H9 (cell line): Measurements from ENCODE around the gene LAGE3. TPM values are rescaled to one million over a fixed set of nuclear protein-coding genes. Genes with fewer than 3 reads are reported as not detected.
"Not testable (repeated sequence)": the region's sequence is repeated elsewhere in the genome, so short reads cannot be mapped to it uniquely, and the experiment has no call there.

Experiments
- DNase-seq: peaks from one replicate; pipeline ENCODE4 v3.0.0-alpha.2; 2017
- H2AFZ ChIP-seq: one replicate; pipeline ENCODE4 v1.6.1; 2013; ENCODE audit warnings: mild to moderate bottlenecking, low read length, control low read depth, moderate library complexity
- H2AK5ac ChIP-seq: 2 replicates; pipeline ENCODE4 v1.6.1; 2013; ENCODE audit warnings: low read length, control low read depth, mixed read lengths; ENCODE audit not compliant: insufficient read length
- H2BK120ac ChIP-seq: one replicate; pipeline ENCODE4 v1.6.1; 2013; ENCODE audit warnings: low read depth, mild to moderate bottlenecking, low read length, control low read depth, inconsistent platforms; ENCODE audit not compliant: poor library complexity, severe bottlenecking
- H2BK12ac ChIP-seq: 2 replicates; pipeline ENCODE4 v1.6.1; 2013; ENCODE audit warnings: low read length, control low read depth, mixed read lengths, low read depth; ENCODE audit not compliant: insufficient read length
- H2BK15ac ChIP-seq: 2 replicates; pipeline ENCODE4 v1.6.1; 2013; ENCODE audit warnings: low read depth, low read length, control low read depth
- H2BK20ac ChIP-seq: one replicate; pipeline ENCODE4 v1.6.1; 2013; ENCODE audit warnings: low read depth, mild to moderate bottlenecking, low read length, control low read depth, inconsistent platforms; ENCODE audit not compliant: poor library complexity, severe bottlenecking
- H2BK5ac ChIP-seq: 2 replicates; pipeline ENCODE4 v1.6.1; 2013; ENCODE audit warnings: low read length, control low read depth, mixed read lengths; ENCODE audit not compliant: insufficient read length
- H3K14ac ChIP-seq: 2 replicates; pipeline ENCODE4 v1.6.1; 2013; ENCODE audit warnings: low read length, control low read depth; ENCODE audit not compliant: insufficient read depth
- H3K18ac ChIP-seq: 2 replicates; pipeline ENCODE4 v1.6.1; 2013; ENCODE audit warnings: low read depth, mild to moderate bottlenecking, mixed read lengths, low read length, control low read depth; ENCODE audit not compliant: insufficient read length
- H3K23ac ChIP-seq: 2 replicates; pipeline ENCODE4 v1.6.1; 2013; ENCODE audit warnings: low read length, control low read depth, mixed read lengths, low read depth; ENCODE audit not compliant: insufficient read length
- H3K23me2 ChIP-seq: 2 replicates; pipeline ENCODE4 v1.6.1; 2013; ENCODE audit warnings: low read depth, mild to moderate bottlenecking, mixed read lengths, low read length, control low read depth; ENCODE audit not compliant: insufficient read length, poor library complexity, severe bottlenecking
- H3K27ac ChIP-seq: 2 replicates; pipeline ENCODE4 v1.5.1; 2013; ENCODE audit warnings: low read length, control low read depth, mixed read lengths, low read depth; ENCODE audit not compliant: insufficient read length
- H3K27me3 ChIP-seq: 2 replicates; pipeline ENCODE4 v1.6.1; 2013; ENCODE audit warnings: low read length, control low read depth, inconsistent platforms; ENCODE audit not compliant: insufficient read depth
- H3K4ac ChIP-seq: 2 replicates; pipeline ENCODE4 v1.6.1; 2013; ENCODE audit warnings: low read depth, mild to moderate bottlenecking, control low read depth, inconsistent platforms, low read length, moderate library complexity
- H3K4me1 ChIP-seq: 2 replicates; pipeline ENCODE4 v1.6.1; 2013; ENCODE audit warnings: low read length, control low read depth, inconsistent platforms; ENCODE audit not compliant: insufficient read depth
- H3K4me2 ChIP-seq: 2 replicates; pipeline ENCODE4 v1.6.1; 2013; ENCODE audit warnings: low read length, control low read depth, mixed read lengths; ENCODE audit not compliant: insufficient read length, insufficient read depth
- H3K56ac ChIP-seq: 2 replicates; pipeline ENCODE4 v1.6.1; 2013; ENCODE audit warnings: low read depth, mild to moderate bottlenecking, mixed read lengths, low read length, control low read depth; ENCODE audit not compliant: insufficient read length
- H3K79me1 ChIP-seq: 2 replicates; pipeline ENCODE4 v1.6.1; 2013; ENCODE audit warnings: low read depth, mild to moderate bottlenecking, moderate library complexity, low read length, control low read depth, inconsistent platforms; ENCODE audit not compliant: insufficient read depth, poor library complexity, severe bottlenecking
- H3K79me2 ChIP-seq: 2 replicates; pipeline ENCODE4 v1.6.1; 2013; ENCODE audit warnings: low read length, control low read depth, inconsistent platforms; ENCODE audit not compliant: insufficient read depth
- H3K9ac ChIP-seq: 2 replicates; pipeline ENCODE4 v1.6.1; 2013; ENCODE audit warnings: low read length, control low read depth, mixed read lengths; ENCODE audit not compliant: insufficient read length; ENCODE audit errors: extremely low read depth
- H3K9me3 ChIP-seq: one replicate; pipeline ENCODE4 v1.6.1; 2013; ENCODE audit warnings: low read depth, low read length, inconsistent platforms; ENCODE audit not compliant: control insufficient read depth
- H3T11ph ChIP-seq: one replicate; pipeline ENCODE4 v1.6.1; 2013; ENCODE audit warnings: mild to moderate bottlenecking, low read length, control low read depth, inconsistent platforms
- H4K20me1 ChIP-seq: one replicate; pipeline ENCODE4 v1.6.1; 2013; ENCODE audit not compliant: control insufficient read depth, insufficient read length, insufficient read depth
- H4K5ac ChIP-seq: 2 replicates; pipeline ENCODE4 v1.6.1; 2013; ENCODE audit warnings: low read depth, mild to moderate bottlenecking, mixed read lengths, low read length, control low read depth; ENCODE audit not compliant: insufficient read length
- H4K8ac ChIP-seq: replicated peaks from 2 replicates; pipeline ENCODE4 v1.6.1; 2013; ENCODE audit warnings: low read length, control low read depth, mixed read lengths, low read depth; ENCODE audit not compliant: insufficient read length
- H4K91ac ChIP-seq: 2 replicates; pipeline ENCODE4 v1.6.1; 2013; ENCODE audit warnings: low read depth, mild to moderate bottlenecking, moderate library complexity, mixed read lengths, low read length, control low read depth; ENCODE audit not compliant: insufficient read length
- H3K27ac Mint-ChIP-seq, 3 experiments: 2 replicates in 2 of 3; 3 replicates in 1 of 3; pipeline ENCODE4 v1.8.0; 2020 to 2021; ENCODE audit warnings: mixed read lengths in 3 of 3, mild to moderate bottlenecking in 1 of 3, moderate library complexity in 1 of 3
- H3K27me3 Mint-ChIP-seq: 2 replicates; pipeline ENCODE4 v1.8.0; 2021; ENCODE audit warnings: low read depth, mild to moderate bottlenecking, moderate library complexity, mixed read lengths
- H3K36me3 Mint-ChIP-seq, 3 experiments: 2 replicates in 2 of 3; 3 replicates in 1 of 3; pipeline ENCODE4 v1.8.0; 2020 to 2021; ENCODE audit warnings: low read depth in 3 of 3, mixed read lengths in 3 of 3; ENCODE audit not compliant: insufficient read depth in 1 of 3
- H3K4me1 Mint-ChIP-seq, 2 experiments: 2 replicates each; pipeline ENCODE4 v1.8.0; 2020; ENCODE audit warnings: mixed read lengths in 2 of 2
- H3K4me3 Mint-ChIP-seq, 2 experiments: 2 replicates in 1 of 2; 3 replicates in 1 of 2; pipeline ENCODE4 v1.8.0; 2020 to 2021; ENCODE audit warnings: mild to moderate bottlenecking in 2 of 2, mixed read lengths in 2 of 2, moderate library complexity in 1 of 2
- H3K9me3 Mint-ChIP-seq, 2 experiments: 2 replicates in 1 of 2; 3 replicates in 1 of 2; pipeline ENCODE4 v1.8.0; 2020; ENCODE audit warnings: mild to moderate bottlenecking in 2 of 2, mixed read lengths in 2 of 2, moderate library complexity in 1 of 2
- CTCF ChIP-seq: fragments of 200-600 bp; sonication (generic); conservative IDR thresholded peaks from 3 replicates; pipeline ENCODE4 v1.8.0; 2021; ENCODE audit warnings: antibody characterized with exemption, mild to moderate bottlenecking
- WGBS: extraction: QIAGEN DNeasy Blood & Tissue Kit; methylation state at CpG from one replicate; pipeline ENCODE4 v1.1.7; 2013; ENCODE audit warnings: missing lambda C conversion rate, low lambda C conversion rate, mixed read lengths; ENCODE audit not compliant: insufficient read length; ENCODE audit errors: extremely low coverage; 5-methylcytosine and 5-hydroxymethylcytosine counted together
- total RNA-seq: library from RNA; stranded (reverse); gene quantifications from 2 replicates; pipeline ENCODE4 v1.2.1, GENCODE V29; 2021

The LAGE3 gene
- total RNA-seq, 1 experiment from 2014 or later, result 32.5 TPM

GRCh38 chrX:154502098-154502497 lies 23.0 kb upstream of the LAGE3 start:
- Mint-ChIP-seq H3K36me3 (peaks cover 11 to 20% (median 20%) of the 10 kb centered on the region in 3 experiments), H3K27ac (no peak overlapping the region), H3K9me3 (peaks cover 55 to 60% of the 10 kb centered on the region in 2 experiments), H3K27me3 (peaks cover 2% of the 10 kb centered on the region; the same call in 1 of the 2 replicates), H3K4me3 (no peak overlapping the region), H3K4me1 (no peaks in the 10 kb centered on the region)
- H2BK5ac ChIP-seq, result no peak overlapping the region
- H2BK12ac ChIP-seq, result no peak overlapping the region
- no peaks in the 10 kb centered on the region for H3K4me1 ChIP-seq
- TF ChIP-seq CTCF, result no peak
- no peak overlapping the region for H4K5ac ChIP-seq
- H3K18ac ChIP-seq, result no peak overlapping the region
- no peak overlapping the region for H2AK5ac ChIP-seq
- DNase-seq, result no peak
- no peak overlapping the region for H4K91ac ChIP-seq
- no peak overlapping the region for H3K4me2 ChIP-seq
- no peak overlapping the region for H3K27ac ChIP-seq
- no peak overlapping the region for H4K8ac ChIP-seq
- no peak overlapping the region for H2AFZ ChIP-seq
- no peak overlapping the region for H3T11ph ChIP-seq
- no peak overlapping the region for H3K23ac ChIP-seq
- H2BK20ac ChIP-seq, result no peak overlapping the region
- H3K56ac ChIP-seq, result no peak overlapping the region
- H3K23me2 ChIP-seq, result no peaks in the 10 kb centered on the region
- peaks cover 8% of the 10 kb centered on the region for H3K9me3 ChIP-seq
- H2BK120ac ChIP-seq, result no peak overlapping the region
- H3K4ac ChIP-seq, result no peak overlapping the region
- H4K20me1 ChIP-seq, result no peaks in the 10 kb centered on the region
- H3K79me1 ChIP-seq, result no peaks in the 10 kb centered on the region
- no peak overlapping the region for H2BK15ac ChIP-seq
- no CpG with 5 or more reads among the region's 8 CpGs for WGBS
- H3K27me3 ChIP-seq, result no peaks in the 10 kb centered on the region
- no peak overlapping the region for H3K14ac ChIP-seq
- H3K79me2 ChIP-seq, result no peaks in the 10 kb centered on the region
- H3K9ac ChIP-seq, result no peak overlapping the region

- H4K5ac ChIP-seq, H2BK15ac ChIP-seq, H3K23me2 ChIP-seq, H3K27ac ChIP-seq, H3K27me3 Mint-ChIP-seq, H2BK120ac ChIP-seq, H3K4me1 Mint-ChIP-seq, H3K27me3 ChIP-seq, H3K4me1 ChIP-seq, H2BK20ac ChIP-seq, H2AK5ac ChIP-seq, H3K9ac ChIP-seq, H2BK12ac ChIP-seq, H4K91ac ChIP-seq, H3K27ac Mint-ChIP-seq, H4K8ac ChIP-seq, H3K14ac ChIP-seq, DNase-seq, H3K56ac ChIP-seq, H3K79me1 ChIP-seq, H3K4me2 ChIP-seq, H3K4ac ChIP-seq, H3K4me3 Mint-ChIP-seq, H3K18ac ChIP-seq, H3K79me2 ChIP-seq, H2BK5ac ChIP-seq, H3K9me3 ChIP-seq, H4K20me1 ChIP-seq, H2AFZ ChIP-seq, H3K23ac ChIP-seq, H3T11ph ChIP-seq: not testable (repeated sequence)
- peaks cover 58 to 61% of the 10 kb centered on the region in 2 experiments for H3K9me3 Mint-ChIP-seq
- no CpG with 5 or more reads among the region's 7 CpGs for WGBS
- peaks cover 10 to 17% (median 17%) of the 10 kb centered on the region in 3 experiments for H3K36me3 Mint-ChIP-seq
Observed at GRCh38 chrX:154501423-154501822, 22.3 kb upstream of the LAGE3 start.
